Activated naive CD4-positive, alpha-beta T cell treated with anti-CD3 and anti-CD28 coated beads, Interleukin-2, amount 10 ng/mL, durations not matched to agents 7 days and 5 days (primary cell): Measurements from ENCODE around the gene RIMBP2.

ENCODE experiments used
- CTCF ChIA-PET: fragments of 350-600 bp; sonication (Branson Sonifier 250); formaldehyde crosslinking; loops from one replicate; lab custom pipeline; 2021; ENCODE audit warnings: antibody characterized with exemption; lab: Charles Lee
- DNase-seq: peaks from one replicate; pipeline ENCODE4 v3.0.0-alpha.2; 2020
- H3K27ac Mint-ChIP-seq: one replicate; pipeline ENCODE4 v1.8.0; 2021; ENCODE audit warnings: mild to moderate bottlenecking, moderate library complexity, mixed read lengths
- H3K27me3 Mint-ChIP-seq: one replicate; pipeline ENCODE4 v1.8.0; 2021; ENCODE audit warnings: mild to moderate bottlenecking, mixed read lengths
- H3K36me3 Mint-ChIP-seq: one replicate; pipeline ENCODE4 v1.8.0; 2021; ENCODE audit warnings: mixed read lengths
- H3K4me1 Mint-ChIP-seq: one replicate; pipeline ENCODE4 v1.8.0; 2021; ENCODE audit warnings: mixed read lengths
- H3K4me3 Mint-ChIP-seq: one replicate; pipeline ENCODE4 v1.8.0; 2021; ENCODE audit warnings: mild to moderate bottlenecking, moderate library complexity, mixed read lengths
- H3K9me3 Mint-ChIP-seq: one replicate; pipeline ENCODE4 v1.8.0; 2021; ENCODE audit warnings: mixed read lengths

RIMBP2 gene

DNA sequence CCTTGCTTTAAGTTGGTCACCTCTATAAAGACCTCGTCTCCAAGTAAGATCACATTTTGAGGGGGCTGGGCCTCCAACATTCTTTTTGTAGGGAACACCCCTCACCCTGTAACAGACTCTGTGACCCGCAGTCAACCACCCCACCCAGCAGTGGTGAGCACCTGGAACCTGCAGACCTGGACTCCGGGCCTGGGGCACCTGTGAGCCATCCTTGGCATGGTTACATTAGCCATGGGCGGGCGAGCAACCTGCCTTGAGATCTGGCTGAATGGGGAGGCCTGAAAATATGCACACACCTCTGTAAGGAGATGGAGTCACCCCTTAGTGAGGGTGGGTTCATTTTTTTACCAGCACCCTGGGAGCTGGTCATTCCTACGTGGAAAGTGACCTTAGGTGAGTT lies 95.3 kb downstream of the RIMBP2 start:
- Mint-ChIP-seq H3K4me3 (no peak overlapping the region), H3K9me3 (no peaks in the 10 kb centered on the region), H3K27ac (no peak overlapping the region), H3K36me3 (no peaks in the 10 kb centered on the region), H3K4me1 (no peaks in the 10 kb centered on the region), H3K27me3 (no peaks in the 10 kb centered on the region)
- CTCF ChIA-PET, result no interaction called here
- no peak for DNase-seq

DNA sequence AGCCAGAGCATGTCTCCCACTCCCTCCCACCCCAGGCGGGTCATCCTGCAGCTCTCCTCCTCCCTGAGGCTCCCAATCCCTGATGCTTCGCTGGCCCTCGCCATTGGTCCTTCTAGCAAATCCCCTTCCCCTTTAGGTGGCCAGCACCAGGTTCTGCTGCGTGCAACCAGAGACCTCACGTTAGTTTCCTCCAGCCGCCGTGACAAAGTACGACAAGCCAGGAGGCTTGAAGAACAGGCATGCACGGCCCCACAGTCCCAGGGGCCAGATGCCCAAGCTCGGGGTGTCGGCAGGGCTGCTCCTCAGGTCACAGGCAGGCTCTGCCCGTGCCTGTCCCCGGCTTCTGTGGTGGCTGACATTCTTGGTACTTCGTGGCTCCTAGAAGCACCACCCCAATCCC lies 95.8 kb downstream of the RIMBP2 start:
- Mint-ChIP-seq H3K36me3 (no peaks in the 10 kb centered on the region), H3K9me3 (no peaks in the 10 kb centered on the region), H3K4me1 (no peaks in the 10 kb centered on the region), H3K27ac (no peak overlapping the region), H3K4me3 (no peak overlapping the region), H3K27me3 (no peaks in the 10 kb centered on the region)
- no peak for DNase-seq
- CTCF ChIA-PET, result no interaction called here

DNA sequence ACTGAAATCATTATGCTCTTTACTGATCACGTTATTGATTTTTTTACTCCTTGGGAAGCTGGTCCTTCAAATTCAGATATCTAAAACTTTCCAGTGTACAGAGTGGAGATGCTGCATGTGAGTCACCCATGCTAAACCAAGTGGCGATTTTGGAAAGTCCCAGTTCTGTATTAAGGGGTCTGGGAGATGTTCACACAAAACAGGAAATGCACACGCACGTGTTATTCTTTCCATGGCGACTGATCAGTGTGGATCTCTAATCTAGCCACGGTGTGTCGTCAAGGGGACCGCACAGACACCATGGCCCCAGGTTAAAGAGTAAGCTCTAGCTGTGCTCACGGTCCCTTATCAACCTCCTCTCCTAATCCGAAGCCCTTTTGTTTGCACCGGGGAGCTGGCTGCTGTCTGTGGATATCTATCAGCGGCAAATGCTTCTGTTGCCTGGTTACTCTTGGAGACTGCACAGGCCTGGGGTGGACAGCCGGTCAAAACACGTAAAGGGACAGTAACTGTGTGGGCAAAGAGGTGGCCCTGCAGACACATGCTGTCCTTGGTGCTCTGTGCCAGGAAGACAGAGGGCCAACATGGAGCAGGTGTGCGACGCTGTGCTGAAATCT lies 96.6 kb downstream of the RIMBP2 start:
- Mint-ChIP-seq H3K4me1 (no peaks in the 10 kb centered on the region), H3K36me3 (no peaks in the 10 kb centered on the region), H3K27me3 (no peaks in the 10 kb centered on the region), H3K9me3 (no peaks in the 10 kb centered on the region), H3K27ac (no peak overlapping the region), H3K4me3 (no peak overlapping the region)
- DNase-seq, result no peak
- CTCF ChIA-PET, result no interaction called here

DNA sequence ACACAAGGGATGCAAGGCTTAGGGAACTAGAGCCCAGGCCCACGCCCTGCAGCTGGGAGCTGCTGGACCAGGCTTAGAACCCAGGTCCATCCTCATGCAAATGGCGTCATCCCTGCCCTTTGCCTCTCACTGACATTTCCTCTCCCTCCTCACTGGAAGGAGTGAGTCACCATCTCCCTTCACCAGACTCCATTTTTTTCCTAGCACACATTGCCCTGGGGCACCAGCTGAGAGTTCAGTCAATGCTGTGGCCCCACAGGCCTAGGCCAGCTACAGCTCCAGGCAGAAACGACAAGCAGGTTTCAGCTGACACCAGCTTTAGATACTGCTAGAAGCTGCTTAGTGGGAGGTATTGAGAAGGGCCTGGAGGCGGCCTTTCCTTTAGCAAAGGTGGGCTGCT lies 98.9 kb downstream of the RIMBP2 start:
- no peaks in the 10 kb centered on the region for H3K9me3 Mint-ChIP-seq
- H3K27ac Mint-ChIP-seq, result no peak overlapping the region
- DNase-seq, result no peak
- H3K4me3 Mint-ChIP-seq, result no peak overlapping the region
- H3K4me1 Mint-ChIP-seq, result no peaks in the 10 kb centered on the region
- no peaks in the 10 kb centered on the region for H3K36me3 Mint-ChIP-seq
- CTCF ChIA-PET, result no interaction called here
- no peaks in the 10 kb centered on the region for H3K27me3 Mint-ChIP-seq

DNA sequence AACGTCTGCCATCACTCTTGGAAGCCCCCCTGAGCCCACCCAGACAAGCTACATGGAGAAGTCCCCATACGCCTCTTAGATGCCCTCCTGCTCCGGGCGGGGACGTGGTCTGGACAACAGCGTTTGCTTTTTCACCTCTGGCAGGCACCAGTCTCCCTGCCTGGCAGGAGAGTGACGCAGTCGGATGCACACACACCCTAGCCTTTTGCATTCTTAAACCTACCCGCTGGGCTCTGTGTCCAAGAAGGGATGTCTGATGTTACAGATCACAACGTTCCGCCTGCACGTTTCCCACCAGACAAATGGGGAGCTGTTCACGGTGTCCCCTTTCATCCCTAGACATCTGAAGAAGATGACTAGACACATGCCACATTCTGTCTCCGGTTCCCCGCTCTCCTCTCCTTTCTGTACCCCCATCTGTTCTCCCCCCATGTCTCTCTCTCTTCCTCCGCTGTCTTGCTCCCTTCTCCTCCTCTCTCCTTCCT lies 100.2 kb downstream of the RIMBP2 start:
- CTCF ChIA-PET, result no interaction called here
- H3K36me3 Mint-ChIP-seq, result no peaks in the 10 kb centered on the region
- no peak for DNase-seq
- no peak overlapping the region for H3K4me3 Mint-ChIP-seq
- no peaks in the 10 kb centered on the region for H3K4me1 Mint-ChIP-seq
- no peak overlapping the region for H3K27ac Mint-ChIP-seq
- no peaks in the 10 kb centered on the region for H3K9me3 Mint-ChIP-seq
- no peaks in the 10 kb centered on the region for H3K27me3 Mint-ChIP-seq

DNA sequence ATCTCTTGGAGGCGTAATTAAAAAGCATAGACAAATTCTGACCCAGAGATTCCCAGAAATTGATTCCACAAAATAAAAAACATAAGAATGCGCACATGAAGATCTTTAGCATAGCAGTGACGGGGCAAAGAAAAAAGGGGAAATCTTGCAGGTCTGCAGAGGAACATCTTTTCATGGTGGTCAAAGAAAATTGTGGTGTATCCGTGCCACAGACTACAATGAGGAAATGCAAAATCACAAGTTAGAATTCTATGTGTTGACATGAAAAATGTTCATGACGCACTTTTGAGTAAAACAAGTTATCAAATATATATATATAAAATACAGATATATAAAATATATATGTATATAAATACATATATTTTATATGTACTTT lies 101.6 kb downstream of the RIMBP2 start:
- Mint-ChIP-seq H3K36me3 (no peaks in the 10 kb centered on the region), H3K4me1 (no peaks in the 10 kb centered on the region), H3K9me3 (no peaks in the 10 kb centered on the region), H3K4me3 (no peak overlapping the region), H3K27ac (no peak overlapping the region), H3K27me3 (no peaks in the 10 kb centered on the region)
- DNase-seq, result no peak
- CTCF ChIA-PET, result no interaction called here

DNA sequence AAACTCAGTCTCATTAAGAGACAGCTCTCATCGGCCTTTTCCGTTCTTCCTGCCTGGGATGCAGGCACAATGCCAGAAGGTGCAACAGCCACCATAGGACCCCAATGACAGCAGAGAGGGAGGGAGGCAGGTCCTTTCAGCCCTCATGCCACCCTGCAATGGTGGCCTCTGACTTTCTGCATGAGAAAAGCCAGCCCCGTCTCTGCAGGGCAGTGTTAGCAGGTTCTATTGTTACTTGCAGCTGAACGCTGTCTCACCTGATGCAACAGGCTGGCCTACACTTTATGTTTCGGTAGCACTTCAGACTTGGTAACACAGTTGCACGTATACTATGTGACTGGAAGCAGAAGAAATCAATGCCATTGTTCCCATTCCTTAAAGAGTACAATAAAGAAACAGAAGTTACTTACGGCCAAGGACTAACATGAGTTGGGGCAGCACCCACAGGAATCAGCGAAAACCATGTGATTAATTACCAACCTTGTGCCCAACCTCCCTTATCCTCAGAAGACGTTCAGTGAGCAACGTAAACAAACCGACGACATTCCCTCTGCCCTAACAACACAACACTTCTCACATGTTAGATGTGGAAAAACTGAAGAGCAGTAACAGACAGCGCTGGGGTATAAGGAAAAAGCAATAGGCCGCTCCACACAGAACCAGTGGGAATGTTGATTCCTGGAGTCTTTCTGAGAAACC lies 102.1 kb downstream of the RIMBP2 start:
- no peak for DNase-seq
- Mint-ChIP-seq H3K4me1 (no peaks in the 10 kb centered on the region), H3K9me3 (no peaks in the 10 kb centered on the region), H3K4me3 (no peak overlapping the region), H3K36me3 (no peaks in the 10 kb centered on the region), H3K27ac (no peak overlapping the region), H3K27me3 (no peaks in the 10 kb centered on the region)
- CTCF ChIA-PET, result no interaction called here

DNA sequence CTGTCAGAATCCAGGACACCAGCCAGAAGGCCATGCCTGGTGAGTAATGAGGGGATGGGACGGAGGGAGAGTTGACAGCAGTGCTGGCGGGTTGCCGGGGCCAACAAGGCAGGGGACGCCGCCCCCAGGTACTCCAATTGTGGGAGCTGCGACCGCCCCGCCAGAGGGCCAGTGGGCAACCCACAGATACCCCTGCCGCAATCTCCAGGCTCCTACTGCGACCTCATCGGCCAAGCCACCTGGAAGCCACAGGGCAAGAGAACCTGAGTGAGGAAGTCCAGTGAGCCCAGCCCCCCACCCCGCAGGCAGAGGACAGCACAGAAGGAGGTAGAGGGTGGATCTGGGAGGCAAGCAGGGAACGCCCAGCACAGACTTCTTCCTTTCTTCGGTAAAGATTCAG lies 103.0 kb downstream of the RIMBP2 start:
- DNase-seq, result no peak
- H3K4me1 Mint-ChIP-seq, result no peaks in the 10 kb centered on the region
- H3K4me3 Mint-ChIP-seq, result no peak overlapping the region
- H3K27ac Mint-ChIP-seq, result peak overlapping the region; percentile 55
- no peaks in the 10 kb centered on the region for H3K36me3 Mint-ChIP-seq
- CTCF ChIA-PET, result no interaction called here
- no peaks in the 10 kb centered on the region for H3K9me3 Mint-ChIP-seq
- no peaks in the 10 kb centered on the region for H3K27me3 Mint-ChIP-seq

DNA sequence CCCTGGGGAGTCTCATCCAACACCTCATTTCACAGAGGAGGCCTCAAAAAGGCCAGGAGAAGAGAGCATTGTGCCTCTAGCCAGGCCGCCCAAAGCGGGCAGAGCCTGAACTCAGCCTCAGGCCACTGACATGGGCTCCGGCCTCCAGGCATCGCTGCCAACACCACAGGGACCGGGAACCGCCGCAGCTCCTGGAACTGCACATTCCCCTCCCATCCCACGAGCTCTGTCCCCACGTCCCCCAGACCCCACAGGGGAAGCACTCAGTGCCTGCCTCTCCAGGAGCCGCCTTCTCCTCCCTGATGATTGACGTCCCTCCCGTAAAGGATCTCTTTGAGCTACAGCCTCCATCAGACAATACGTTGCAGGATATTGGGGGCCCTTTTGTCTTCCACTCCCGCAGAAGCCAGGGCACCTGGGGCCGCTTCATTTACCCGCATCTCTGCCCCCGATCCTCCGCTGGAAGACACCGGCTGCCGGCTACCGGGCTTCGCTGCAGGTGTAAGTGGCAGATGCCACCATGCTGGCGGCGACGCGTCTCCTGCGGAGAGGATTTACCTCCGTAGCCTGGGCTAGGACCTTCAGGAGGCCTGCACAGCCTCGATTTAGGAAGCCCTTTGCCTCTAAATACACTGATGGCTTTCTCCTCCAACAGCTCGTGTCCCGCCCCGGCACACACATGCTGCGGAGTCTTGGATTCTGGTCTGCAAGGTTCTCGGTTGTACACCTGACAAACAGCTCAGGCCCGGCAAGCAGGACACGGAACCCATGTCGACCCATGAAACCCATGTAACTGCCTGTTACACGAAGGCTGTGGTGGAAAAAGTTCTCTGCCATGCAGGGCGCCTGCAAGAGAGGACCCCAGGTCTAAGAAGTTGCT lies 104.8 kb downstream of the RIMBP2 start:
- Mint-ChIP-seq H3K4me1 (no peaks in the 10 kb centered on the region), H3K36me3 (no peaks in the 10 kb centered on the region), H3K27me3 (no peaks in the 10 kb centered on the region), H3K4me3 (no peak overlapping the region), H3K9me3 (no peaks in the 10 kb centered on the region), H3K27ac (no peak overlapping the region)
- CTCF ChIA-PET, result no interaction called here
- DNase-seq, result no peak

DNA sequence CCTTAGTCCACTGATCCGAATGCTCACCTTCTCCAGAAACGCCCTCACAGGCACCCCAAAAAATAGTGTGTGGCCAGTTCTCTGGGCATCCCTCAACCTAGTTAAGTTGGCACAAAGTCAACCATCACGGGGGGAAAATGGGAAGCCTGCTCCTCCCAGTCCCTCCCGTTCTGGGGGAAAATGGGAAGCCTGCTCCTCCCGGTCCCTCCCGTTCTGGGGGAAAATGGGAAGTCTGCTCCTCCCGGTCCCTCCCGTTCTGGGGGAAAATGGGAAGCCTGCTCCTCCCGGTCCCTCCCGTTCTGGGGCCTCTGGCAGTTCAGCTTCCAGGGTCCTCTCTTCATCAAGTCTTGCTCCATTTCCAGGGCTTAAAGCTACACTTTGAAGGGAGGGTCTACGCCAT lies 106.1 kb downstream of the RIMBP2 start:
- H3K4me1 Mint-ChIP-seq, result no peaks in the 10 kb centered on the region
- DNase-seq, result no peak
- H3K9me3 Mint-ChIP-seq, result no peaks in the 10 kb centered on the region
- H3K27ac Mint-ChIP-seq, result no peak overlapping the region
- CTCF ChIA-PET, result no interaction called here
- H3K36me3 Mint-ChIP-seq, result no peaks in the 10 kb centered on the region
- H3K27me3 Mint-ChIP-seq, result no peaks in the 10 kb centered on the region
- H3K4me3 Mint-ChIP-seq, result no peak overlapping the region

DNA sequence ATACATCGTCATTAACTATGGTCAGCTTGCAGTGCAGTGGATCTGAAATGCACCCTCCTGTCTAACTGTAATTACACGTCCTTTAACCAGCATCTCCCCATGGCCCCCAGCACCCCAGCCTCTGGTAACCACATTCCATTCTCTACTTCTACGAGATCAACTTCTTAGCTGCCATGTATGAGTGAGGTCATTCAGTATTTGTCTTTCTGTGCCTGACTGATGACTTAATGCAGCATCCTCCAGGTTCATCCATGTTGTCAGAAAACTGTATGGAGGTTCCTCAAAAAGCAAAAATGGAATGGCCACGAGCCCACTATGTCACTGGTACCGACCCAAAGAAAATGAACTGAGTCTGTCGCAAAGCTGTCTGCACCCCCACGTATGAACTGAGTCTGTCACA lies 107.3 kb downstream of the RIMBP2 start:
- H3K27me3 Mint-ChIP-seq, result no peaks in the 10 kb centered on the region
- H3K4me3 Mint-ChIP-seq, result no peak overlapping the region
- no peak overlapping the region for H3K27ac Mint-ChIP-seq
- H3K9me3 Mint-ChIP-seq, result no peaks in the 10 kb centered on the region
- H3K4me1 Mint-ChIP-seq, result no peaks in the 10 kb centered on the region
- CTCF ChIA-PET, result no interaction called here
- no peak for DNase-seq
- H3K36me3 Mint-ChIP-seq, result no peaks in the 10 kb centered on the region

DNA sequence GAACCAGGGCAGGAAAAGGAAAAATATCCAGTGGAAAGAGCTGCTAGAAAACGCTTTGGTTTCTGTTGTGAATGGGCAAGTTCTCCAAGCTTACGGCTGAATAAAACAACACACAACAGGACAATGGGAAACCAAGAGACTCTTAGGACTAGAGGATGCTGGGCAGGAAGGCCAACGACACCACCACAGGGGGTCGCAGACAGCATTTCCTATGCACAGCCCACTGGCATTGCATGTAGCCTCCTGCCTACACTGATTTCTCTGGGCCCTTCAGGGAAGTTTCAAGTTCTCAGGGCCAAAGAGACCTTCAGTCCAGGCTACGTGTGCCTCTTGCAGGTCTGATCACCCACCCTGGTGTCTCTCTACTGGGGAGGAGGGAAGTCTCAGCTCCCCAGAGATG lies 108.0 kb downstream of the RIMBP2 start:
- H3K4me3 Mint-ChIP-seq, result no peak overlapping the region
- H3K27me3 Mint-ChIP-seq, result no peaks in the 10 kb centered on the region
- H3K9me3 Mint-ChIP-seq, result no peaks in the 10 kb centered on the region
- H3K27ac Mint-ChIP-seq, result no peak overlapping the region
- CTCF ChIA-PET, result no interaction called here
- H3K36me3 Mint-ChIP-seq, result no peaks in the 10 kb centered on the region
- DNase-seq, result no peak
- H3K4me1 Mint-ChIP-seq, result no peaks in the 10 kb centered on the region

DNA sequence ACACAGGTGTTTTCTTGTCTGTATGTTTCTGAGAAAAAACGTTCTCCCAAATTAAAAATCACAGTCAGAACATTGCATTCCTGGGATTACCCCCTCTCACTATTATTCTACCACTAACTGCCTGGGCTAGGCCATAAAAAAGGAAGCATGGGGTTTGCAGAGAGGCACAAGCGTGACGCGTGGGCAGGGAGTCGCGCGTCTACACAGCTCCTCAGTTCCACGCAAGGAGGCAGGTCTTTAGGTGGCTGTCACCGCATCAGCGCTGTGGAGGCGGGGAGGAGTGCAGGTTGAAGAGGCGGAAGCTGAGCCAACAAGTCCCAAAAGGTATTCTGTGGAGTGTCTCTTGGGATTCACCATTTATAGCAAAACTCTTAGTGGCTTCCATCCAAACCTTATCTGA lies 109.9 kb downstream of the RIMBP2 start:
- no peaks in the 10 kb centered on the region for H3K4me1 Mint-ChIP-seq
- no peak overlapping the region for H3K4me3 Mint-ChIP-seq
- no peaks in the 10 kb centered on the region for H3K27me3 Mint-ChIP-seq
- CTCF ChIA-PET, result no interaction called here
- H3K27ac Mint-ChIP-seq, result no peak overlapping the region
- DNase-seq, result no peak
- no peaks in the 10 kb centered on the region for H3K9me3 Mint-ChIP-seq
- no peaks in the 10 kb centered on the region for H3K36me3 Mint-ChIP-seq

DNA sequence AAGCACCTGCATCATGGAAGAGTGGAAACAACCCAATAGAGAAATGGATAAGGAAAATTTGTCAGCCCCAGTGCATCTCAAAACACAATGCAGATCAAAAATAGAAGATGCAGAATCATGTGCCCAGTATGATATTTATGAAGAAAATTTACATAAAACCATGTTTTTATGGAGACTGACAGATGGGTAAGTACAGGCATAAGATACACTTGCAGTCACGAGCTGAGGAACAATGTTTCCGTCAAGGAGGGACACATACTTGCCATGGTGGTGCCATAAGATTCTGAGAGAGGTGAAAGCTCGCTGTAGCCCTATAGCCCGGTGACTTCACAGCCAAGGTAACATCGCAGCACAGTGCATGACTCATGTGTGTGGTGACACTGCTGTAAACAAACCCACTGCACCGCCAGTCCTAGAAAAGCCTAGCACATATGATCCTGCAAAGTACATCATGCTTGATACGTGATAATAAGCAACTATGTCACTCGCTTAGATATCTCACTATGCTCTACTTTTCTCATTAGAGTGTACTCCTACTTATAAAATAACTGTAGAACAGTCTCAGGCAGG lies 112.6 kb downstream of the RIMBP2 start:
- H3K4me1 Mint-ChIP-seq, result no peaks in the 10 kb centered on the region
- no peaks in the 10 kb centered on the region for H3K36me3 Mint-ChIP-seq
- H3K27ac Mint-ChIP-seq, result no peak overlapping the region
- no peaks in the 10 kb centered on the region for H3K27me3 Mint-ChIP-seq
- no peak for DNase-seq
- no peak overlapping the region for H3K4me3 Mint-ChIP-seq
- peaks cover 6% of the 10 kb centered on the region for H3K9me3 Mint-ChIP-seq
- CTCF ChIA-PET, result no interaction called here
